ENCODE measurements around the gene GRIK1. TPM values are rescaled to one million over a fixed set of nuclear protein-coding genes. Genes with fewer than 3 reads are reported as not detected.

Gene GRIK1
- total RNA-seq, 1 experiment from 2014 or later: not detected

GRCh38 chr21:29624776-29625175 lies 315.0 kb downstream of the GRIK1 start:
- CTCF ChIA-PET: no interaction called here
- BruUV-seq (replicated peaks): no TSS peak

DNA sequence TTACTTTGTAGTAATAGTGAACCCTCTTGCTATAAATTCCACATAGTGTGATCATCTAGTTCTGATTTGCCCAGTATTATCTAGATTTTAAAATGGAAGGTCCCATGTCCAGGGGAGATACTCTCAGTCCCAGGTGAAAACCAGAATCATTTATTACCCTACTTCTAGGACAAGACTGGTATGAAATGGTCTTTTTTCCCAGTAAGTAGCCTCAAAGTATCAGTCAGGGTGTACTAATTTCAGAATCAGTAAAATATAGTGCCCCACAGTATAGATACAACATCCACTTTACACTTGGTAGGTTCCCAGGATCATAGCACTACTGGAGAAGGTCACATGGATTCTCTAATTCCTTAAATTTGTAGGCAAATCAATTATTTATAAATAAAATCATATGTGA lies 318.3 kb downstream of the GRIK1 start:
- TF ChIP-seq EZH2 (IDR thresholded peaks at IDR 0.05; ENCODE audit: low read depth): no peak
- TF ChIP-seq, protein P1, sequence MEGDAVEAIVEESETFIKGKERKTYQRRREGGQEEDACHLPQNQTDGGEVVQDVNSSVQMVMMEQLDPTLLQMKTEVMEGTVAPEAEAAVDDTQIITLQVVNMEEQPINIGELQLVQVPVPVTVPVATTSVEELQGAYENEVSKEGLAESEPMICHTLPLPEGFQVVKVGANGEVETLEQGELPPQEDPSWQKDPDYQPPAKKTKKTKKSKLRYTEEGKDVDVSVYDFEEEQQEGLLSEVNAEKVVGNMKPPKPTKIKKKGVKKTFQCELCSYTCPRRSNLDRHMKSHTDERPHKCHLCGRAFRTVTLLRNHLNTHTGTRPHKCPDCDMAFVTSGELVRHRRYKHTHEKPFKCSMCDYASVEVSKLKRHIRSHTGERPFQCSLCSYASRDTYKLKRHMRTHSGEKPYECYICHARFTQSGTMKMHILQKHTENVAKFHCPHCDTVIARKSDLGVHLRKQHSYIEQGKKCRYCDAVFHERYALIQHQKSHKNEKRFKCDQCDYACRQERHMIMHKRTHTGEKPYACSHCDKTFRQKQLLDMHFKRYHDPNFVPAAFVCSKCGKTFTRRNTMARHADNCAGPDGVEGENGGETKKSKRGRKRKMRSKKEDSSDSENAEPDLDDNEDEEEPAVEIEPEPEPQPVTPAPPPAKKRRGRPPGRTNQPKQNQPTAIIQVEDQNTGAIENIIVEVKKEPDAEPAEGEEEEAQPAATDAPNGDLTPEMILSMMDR (conservative IDR thresholded peaks at IDR 0.05): no peak
- BruUV-seq (replicated peaks): no TSS peak
- Histone ChIP-seq H3K4me2 (no peak overlapping the region), H3K79me2 (ENCODE audit: low read depth) (no peaks in the 10 kb centered on the region), H3K27ac (no peak overlapping the region), H3K9me2 (ENCODE audit: insufficient read depth) (no peaks in the 10 kb centered on the region; the same call in 1 of the 2 replicates), H3K36me3 (ENCODE audit: low read depth) (no peaks in the 10 kb centered on the region), H2AFZ (no peak overlapping the region), H4K20me1 (ENCODE audit: insufficient read depth) (no peaks in the 10 kb centered on the region), H3K9me3 (ENCODE audit: insufficient read depth, low read depth) (no peaks in the 10 kb centered on the region), H3F3A (ENCODE audit: insufficient read depth, low read depth) (no peaks in the 10 kb centered on the region), H3K4me1 (replicated peaks; ENCODE audit: insufficient read depth) (no peaks in the 10 kb centered on the region), H3K4me3 (no peak overlapping the region), H3K27me3 (ENCODE audit: insufficient read depth, low read depth) (no peaks in the 10 kb centered on the region)
- CTCF ChIA-PET: no interaction called here
- intact Hi-C loops (cut with micrococcal nuclease; ENCODE audit: unreplicated experiment): no loop called here
- POLR2A ChIA-PET (ENCODE audit: unreplicated experiment): no interaction called here
- no peak for DNase-seq

More at GRCh38 chr21:29624776-29625175, 315.0 kb downstream of the GRIK1 start:
- no peaks in the 10 kb centered on the region for H3K36me3 ChIP-seq (ENCODE audit: low read depth)
- no peak overlapping the region for H3K4me3 ChIP-seq
- H3K27ac ChIP-seq: no peak overlapping the region
- no peaks in the 10 kb centered on the region for H3K27me3 ChIP-seq (ENCODE audit: insufficient read depth, low read depth)
- POLR2A ChIA-PET (ENCODE audit: unreplicated experiment): no interaction called here
- no peak overlapping the region for H3K4me2 ChIP-seq
- H3K4me1 ChIP-seq (replicated peaks; ENCODE audit: insufficient read depth): no peaks in the 10 kb centered on the region
- DNase-seq: no peak
- H3K9me3 ChIP-seq (ENCODE audit: insufficient read depth, low read depth): no peaks in the 10 kb centered on the region
- intact Hi-C loops (cut with micrococcal nuclease; ENCODE audit: unreplicated experiment): no loop called here
- TF ChIP-seq, protein P1 (conservative IDR thresholded peaks at IDR 0.05): no peak
- TF ChIP-seq EZH2 (IDR thresholded peaks at IDR 0.05; ENCODE audit: low read depth): no peak
- H4K20me1 ChIP-seq (ENCODE audit: insufficient read depth): no peaks in the 10 kb centered on the region
- H3F3A ChIP-seq (ENCODE audit: insufficient read depth, low read depth): no peaks in the 10 kb centered on the region
- no peaks in the 10 kb centered on the region for H3K79me2 ChIP-seq (ENCODE audit: low read depth)
- no peaks in the 10 kb centered on the region; the same call in 1 of the 2 replicates for H3K9me2 ChIP-seq (ENCODE audit: insufficient read depth)
- no peak overlapping the region for H2AFZ ChIP-seq

GRCh38 chr21:29616209-29616751 lies 323.5 kb downstream of the GRIK1 start:
- no peak overlapping the region for H2AFZ ChIP-seq
- H3K9me2 ChIP-seq (ENCODE audit: insufficient read depth): no peaks in the 10 kb centered on the region
- intact Hi-C loops (cut with micrococcal nuclease; ENCODE audit: unreplicated experiment): no loop called here
- H3K4me1 ChIP-seq (replicated peaks; ENCODE audit: insufficient read depth): no peaks in the 10 kb centered on the region
- H3K79me2 ChIP-seq (ENCODE audit: low read depth): no peaks in the 10 kb centered on the region
- TF ChIP-seq EZH2 (IDR thresholded peaks at IDR 0.05; ENCODE audit: low read depth): no peak
- TF ChIP-seq, protein P1 (conservative IDR thresholded peaks at IDR 0.05): no peak
- ChIA-PET CTCF (no interaction called here), POLR2A (ENCODE audit: unreplicated experiment) (no interaction called here)
- no peaks in the 10 kb centered on the region for H3F3A ChIP-seq (ENCODE audit: insufficient read depth, low read depth)
- H4K20me1 ChIP-seq (ENCODE audit: insufficient read depth): no peaks in the 10 kb centered on the region
- no peaks in the 10 kb centered on the region; the same call in 1 of the 2 replicates for H3K9me3 ChIP-seq (ENCODE audit: insufficient read depth, low read depth)
- no peaks in the 10 kb centered on the region; the same call in 1 of the 2 replicates for H3K36me3 ChIP-seq (ENCODE audit: low read depth)
- no peak overlapping the region for H3K27ac ChIP-seq
- BruUV-seq (replicated peaks): no TSS peak
- no peak overlapping the region for H3K4me3 ChIP-seq
- no peaks in the 10 kb centered on the region for H3K27me3 ChIP-seq (ENCODE audit: insufficient read depth, low read depth)
- no peak overlapping the region for H3K4me2 ChIP-seq
- DNase-seq: no peak

Data from PC-9 (cell line).